Trophoblast cell (in vitro differentiated cells and primary cell): Measurements from ENCODE around the gene EIF2B5.
"Not testable (repeated sequence)": the region's sequence is repeated elsewhere in the genome, so short reads cannot be mapped to it uniquely, and the experiment has no call there.

Experiments
- DNase-seq, 2 donors: peaks; one replicate each; pipeline ENCODE4 v3.0.0-alpha.2; 2016
- H2AFZ ChIP-seq: 2 replicates; pipeline ENCODE4 v1.6.1; 2013; ENCODE audit warnings: low read length, moderate library complexity, mild to moderate bottlenecking; ENCODE audit not compliant: insufficient read depth, poor library complexity
- H2AK5ac ChIP-seq: 2 replicates; pipeline ENCODE4 v1.6.1; 2013; ENCODE audit warnings: mild to moderate bottlenecking, low read length
- H2BK120ac ChIP-seq: 2 replicates; pipeline ENCODE4 v1.6.1; 2013; ENCODE audit warnings: low read length, mild to moderate bottlenecking, moderate library complexity; ENCODE audit not compliant: insufficient read depth, poor library complexity
- H2BK12ac ChIP-seq: 2 replicates; pipeline ENCODE4 v1.6.1; 2013; ENCODE audit warnings: mild to moderate bottlenecking, low read length, moderate library complexity
- H2BK5ac ChIP-seq: 2 replicates; pipeline ENCODE4 v1.6.1; 2013; ENCODE audit warnings: low read length, low read depth, moderate library complexity, mild to moderate bottlenecking; ENCODE audit not compliant: poor library complexity
- H3K14ac ChIP-seq: 2 replicates; pipeline ENCODE4 v1.6.1; 2013; ENCODE audit warnings: mild to moderate bottlenecking, low read length
- H3K18ac ChIP-seq: 2 replicates; pipeline ENCODE4 v1.6.1; 2013; ENCODE audit warnings: mild to moderate bottlenecking, low read length
- H3K23ac ChIP-seq: 2 replicates; pipeline ENCODE4 v1.6.1; 2013; ENCODE audit warnings: low read length
- H3K27ac ChIP-seq: 2 replicates; pipeline ENCODE4 v1.5.1; 2013; ENCODE audit warnings: low read depth, mild to moderate bottlenecking, inconsistent platforms, low read length, moderate library complexity
- H3K27me3 ChIP-seq: 2 replicates; pipeline ENCODE4 v1.6.1; 2013; ENCODE audit warnings: inconsistent platforms, mild to moderate bottlenecking, low read length, moderate library complexity; ENCODE audit not compliant: insufficient read depth
- H3K36me3 ChIP-seq, 2 experiments: 1 replicate in 1 of 2; 2 replicates in 1 of 2; pipeline ENCODE4 v1.6.1; 2013; ENCODE audit warnings: low read length in 2 of 2, mild to moderate bottlenecking in 2 of 2, moderate library complexity in 1 of 2; ENCODE audit not compliant: insufficient read depth in 2 of 2, control insufficient read depth in 1 of 2
- H3K4ac ChIP-seq: 2 replicates; pipeline ENCODE4 v1.6.1; 2013; ENCODE audit warnings: low read depth, mild to moderate bottlenecking, low read length, moderate library complexity
- H3K4me1 ChIP-seq, 2 experiments: 1 replicate in 1 of 2; 2 replicates in 1 of 2; pipeline ENCODE4 v1.6.1; 2013; ENCODE audit warnings: low read length in 2 of 2, mild to moderate bottlenecking in 2 of 2, moderate library complexity in 1 of 2; ENCODE audit not compliant: insufficient read depth in 2 of 2, control insufficient read depth in 1 of 2
- H3K4me2 ChIP-seq: 2 replicates; pipeline ENCODE4 v1.6.1; 2013; ENCODE audit warnings: inconsistent platforms, mild to moderate bottlenecking, low read length, moderate library complexity
- H3K4me3 ChIP-seq: 2 replicates; pipeline ENCODE4 v1.5.1; 2013; ENCODE audit warnings: mild to moderate bottlenecking, low read depth, low read length, inconsistent platforms
- H3K79me1 ChIP-seq: one replicate; pipeline ENCODE4 v1.6.1; 2013; ENCODE audit warnings: low read length
- H3K79me2 ChIP-seq: 2 replicates; pipeline ENCODE4 v1.6.1; 2013; ENCODE audit warnings: low read length, mild to moderate bottlenecking; ENCODE audit not compliant: control insufficient read depth, insufficient read depth, poor library complexity
- H3K9ac ChIP-seq: 2 replicates; pipeline ENCODE4 v1.6.1; 2013; ENCODE audit warnings: mild to moderate bottlenecking, low read length
- H3K9me3 ChIP-seq: 2 replicates; pipeline ENCODE4 v1.6.1; 2013; ENCODE audit warnings: low read depth, mild to moderate bottlenecking, control low read depth, inconsistent platforms, low read length; ENCODE audit not compliant: insufficient read depth
- H4K12ac ChIP-seq: 2 replicates; pipeline ENCODE4 v1.6.1; 2013; ENCODE audit warnings: low read depth, mild to moderate bottlenecking, low read length, moderate library complexity
- H4K8ac ChIP-seq: 2 replicates; pipeline ENCODE4 v1.6.1; 2013; ENCODE audit warnings: low read depth, mild to moderate bottlenecking, low read length, moderate library complexity
- H4K91ac ChIP-seq: one replicate; pipeline ENCODE4 v1.6.1; 2013; ENCODE audit warnings: low read depth, mild to moderate bottlenecking, low read length, moderate library complexity
- WGBS: extraction: QIAGEN DNeasy Blood & Tissue Kit; methylation state at CpG from one replicate; pipeline ENCODE4 v1.1.7; 2013; ENCODE audit warnings: missing lambda C conversion rate; ENCODE audit not compliant: insufficient read length, insufficient coverage; ENCODE audit errors: extremely low coverage; 5-methylcytosine and 5-hydroxymethylcytosine counted together

The EIF2B5 gene

GRCh38 chr3:184149770-184150169 is 14.6 kb downstream of the EIF2B5 start:
- not testable (repeated sequence) for H4K8ac ChIP-seq, H4K91ac ChIP-seq, H3K4me2 ChIP-seq, H3K23ac ChIP-seq, H3K4me1 ChIP-seq, H2BK5ac ChIP-seq, H2BK120ac ChIP-seq, H2AK5ac ChIP-seq, H3K79me2 ChIP-seq, H4K12ac ChIP-seq, H2BK12ac ChIP-seq, H3K4me3 ChIP-seq, H3K79me1 ChIP-seq, H3K4ac ChIP-seq, DNase-seq, H3K14ac ChIP-seq, H3K18ac ChIP-seq, H3K27ac ChIP-seq, H3K9ac ChIP-seq, H3K27me3 ChIP-seq, H2AFZ ChIP-seq, H3K9me3 ChIP-seq
- H3K36me3 ChIP-seq, result peaks cover 0 to 13% of the 10 kb centered on the region in 2 experiments
- no CpG with 5 or more reads among the region's 6 CpGs for WGBS

GRCh38 chr3:184154885-184155643 is 19.9 kb downstream of the EIF2B5 start, which contains the start of gene DVL3:
TSS of gene DVL3 (plus strand) at chr3:184155377. CDS start at chr3:184155636, 259 bp downstream.
- H3K27ac ChIP-seq, result peak within 1 kb of the TSS; percentile 97
- H4K8ac ChIP-seq, result peak within 1 kb of the TSS; percentile 95
- peak within 1 kb of the TSS; percentile 96 for H3K9ac ChIP-seq
- peak within 1 kb of the TSS; percentile 97 for H2AK5ac ChIP-seq
- peak within 1 kb of the TSS; percentile 91 for H3K4ac ChIP-seq
- no peaks in the 10 kb centered on the region for H3K27me3 ChIP-seq
- H4K91ac ChIP-seq, result peak within 1 kb of the TSS; percentile 98
- peak within 1 kb of the TSS; percentile 95 for H2AFZ ChIP-seq
- WGBS, result no CpG with 5 or more reads among the region's 84 CpGs
- peaks cover 28% of the 10 kb centered on the region for H3K79me2 ChIP-seq
- H3K14ac ChIP-seq, result peak within 1 kb of the TSS; percentile 98
- peak within 1 kb of the TSS; percentile 91 for H4K12ac ChIP-seq
- H2BK120ac ChIP-seq, result peak within 1 kb of the TSS; percentile 97
- H3K18ac ChIP-seq, result peak within 1 kb of the TSS; percentile 99
- H3K4me3 ChIP-seq, result peak within 1 kb of the TSS; percentile 97
- peak within 1 kb of the TSS; percentile 87 for H3K4me2 ChIP-seq
- no peaks in the 10 kb centered on the region for H3K36me3 ChIP-seq
- H2BK12ac ChIP-seq, result peak within 1 kb of the TSS; percentile 81
- H3K23ac ChIP-seq, result no peak within 1 kb of the TSS
- peaks cover 29% of the 10 kb centered on the region for H3K79me1 ChIP-seq
- DNase-seq, result peak; percentile 21 to 60
- no peaks in the 10 kb centered on the region for H3K9me3 ChIP-seq
- peaks cover 0 to 14% of the 10 kb centered on the region in 2 experiments for H3K4me1 ChIP-seq
- peak within 1 kb of the TSS; percentile 98 for H2BK5ac ChIP-seq

GRCh38 chr3:184155644-184156521 is 20.7 kb downstream of the EIF2B5 start:
- peak overlapping the region; percentile 98 for H3K14ac ChIP-seq
- peak overlapping the region; percentile 97 for H3K4me3 ChIP-seq
- no peaks in the 10 kb centered on the region for H3K9me3 ChIP-seq
- H3K36me3 ChIP-seq, result peaks cover 0 to 4% of the 10 kb centered on the region in 2 experiments
- no peak overlapping the region for H3K23ac ChIP-seq
- peak overlapping the region; percentile 40 for H4K12ac ChIP-seq
- H3K18ac ChIP-seq, result peak overlapping the region; percentile 99
- H4K91ac ChIP-seq, result peak overlapping the region; percentile 98
- no peaks in the 10 kb centered on the region for H3K27me3 ChIP-seq
- peak overlapping the region; percentile 81 for H2BK12ac ChIP-seq
- no CpG with 5 or more reads among the region's 47 CpGs for WGBS
- H2BK120ac ChIP-seq, result peak overlapping the region; percentile 97
- H4K8ac ChIP-seq, result peak overlapping the region; percentile 95
- H3K79me2 ChIP-seq, result peaks cover 33% of the 10 kb centered on the region
- peaks cover 5 to 19% of the 10 kb centered on the region in 2 experiments for H3K4me1 ChIP-seq
- H2AFZ ChIP-seq, result peak overlapping the region; percentile 69
- H3K79me1 ChIP-seq, result peaks cover 34% of the 10 kb centered on the region
- peak overlapping the region; percentile 97 for H2AK5ac ChIP-seq
- H2BK5ac ChIP-seq, result peak overlapping the region; percentile 98
- peak overlapping the region; percentile 96 for H3K9ac ChIP-seq
- peak overlapping the region; percentile 97 for H3K27ac ChIP-seq
- peak in 1 of 2 donors; percentile 52 for DNase-seq
- peak overlapping the region; percentile 91 for H3K4ac ChIP-seq
- H3K4me2 ChIP-seq, result peak overlapping the region; percentile 87

- WGBS, result no CpG with 5 or more reads among the region's 6 CpGs
- peak overlapping the region; percentile 7 for H2BK12ac ChIP-seq
- peak; percentile 20 to 27 for DNase-seq
Observed at GRCh38 chr3:184156522-184156955, 21.4 kb downstream of the EIF2B5 start.

More at GRCh38 chr3:184156522-184156955, 21.4 kb downstream of the EIF2B5 start:
- Histone ChIP-seq H4K91ac (peak overlapping the region; percentile 98), H3K18ac (peak overlapping the region; percentile 80), H2BK120ac (peak overlapping the region; percentile 97), H3K79me1 (peaks cover 35% of the 10 kb centered on the region), H3K36me3 (peaks cover 0 to 4% of the 10 kb centered on the region in 2 experiments), H4K8ac (peak overlapping the region; percentile 95), H3K23ac (no peak overlapping the region), H2AK5ac (peak overlapping the region; percentile 1), H3K4me3 (peak overlapping the region; percentile 97), H3K9ac (peak overlapping the region; percentile 96), H3K14ac (peak overlapping the region; percentile 98), H3K4me2 (peak overlapping the region; percentile 87), H3K4ac (peak overlapping the region; percentile 91), H4K12ac (peak overlapping the region; percentile 18), H3K9me3 (no peaks in the 10 kb centered on the region), H2AFZ (peak overlapping the region; percentile 40), H2BK5ac (peak overlapping the region; percentile 98), H3K27me3 (no peaks in the 10 kb centered on the region), H3K79me2 (peaks cover 34% of the 10 kb centered on the region), H3K4me1 (peaks cover 7 to 22% of the 10 kb centered on the region in 2 experiments), H3K27ac (peak overlapping the region; percentile 97)
